ENCODE results near the gene DAPK1.
"Not testable (repeated sequence)": the region's sequence is repeated elsewhere in the genome, so short reads cannot be mapped to it uniquely, and the experiment has no call there.

The DAPK1 gene

DNA sequence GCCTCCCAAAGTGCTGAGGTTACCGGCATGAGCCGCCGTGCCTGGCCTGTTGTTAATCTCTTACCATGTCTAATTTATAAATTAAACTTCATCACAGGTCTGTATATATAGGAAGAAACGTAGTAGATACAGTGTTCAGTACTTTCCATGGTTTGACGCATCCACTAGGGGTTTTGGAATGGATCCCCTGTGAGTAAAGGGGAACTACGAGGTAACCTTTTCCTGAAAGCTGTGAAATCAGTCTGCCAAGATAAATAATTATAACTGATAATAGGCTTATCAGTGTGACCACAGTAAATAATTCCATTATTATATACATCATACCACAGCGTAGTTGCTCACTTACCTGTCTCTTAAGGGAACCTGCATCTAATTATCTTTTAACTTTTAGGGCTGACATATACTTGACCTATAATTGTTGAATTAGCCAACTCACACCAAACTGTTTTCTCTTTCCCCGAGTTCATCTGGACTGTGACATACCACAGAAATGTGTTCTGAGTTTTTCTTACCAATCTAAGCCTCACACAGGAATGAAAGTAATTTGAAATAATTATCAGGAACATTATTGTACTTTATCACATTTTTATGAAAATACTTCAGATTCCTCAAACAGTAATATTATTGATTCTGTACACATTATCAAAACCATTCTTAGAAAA, 42.9 kb downstream of the DAPK1 start:
- no peak for DNase-seq (ENCODE audit: low read depth in 4 of 4, low spot score in 1 of 4)

DNA sequence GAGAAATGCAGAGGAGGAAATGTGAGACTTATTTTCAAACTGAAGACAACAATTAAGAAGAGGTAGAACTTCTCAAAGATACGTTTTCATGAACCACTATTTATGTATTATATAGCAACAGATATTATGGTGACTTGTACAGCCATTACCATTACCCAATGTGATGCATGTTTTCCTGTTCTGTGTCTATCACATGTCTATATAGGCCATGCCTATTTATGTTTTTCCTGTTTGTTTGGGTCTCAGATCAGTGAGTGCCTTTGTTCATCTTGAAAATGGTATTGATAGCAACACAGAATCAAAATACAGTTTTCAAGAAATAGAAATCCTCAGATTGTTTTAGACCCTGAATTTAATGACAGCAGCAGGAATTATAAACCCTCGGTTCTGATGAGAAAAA, 44.0 kb downstream of the DAPK1 start:
- no peak for DNase-seq (ENCODE audit: low read depth in 4 of 4, low spot score in 1 of 4)

DNA sequence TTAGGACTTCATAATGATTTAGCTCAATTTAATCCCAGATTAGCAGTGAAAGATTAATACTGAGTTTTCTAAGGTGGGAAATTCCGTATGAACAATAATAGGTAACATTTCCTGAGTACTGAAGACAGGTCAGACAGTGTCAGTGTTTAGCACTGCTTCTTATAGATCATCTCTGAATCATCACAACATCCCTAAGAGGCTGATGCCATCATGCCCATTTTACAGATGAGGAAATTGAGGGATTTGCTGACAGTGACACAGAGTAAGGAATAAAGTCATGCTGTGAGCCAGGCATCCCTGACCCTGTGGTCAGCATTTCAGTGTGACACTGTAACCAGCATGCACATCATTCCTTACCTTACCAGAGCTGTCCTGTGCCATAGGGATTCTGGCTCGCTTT, 44.5 kb downstream of the DAPK1 start:
- DNase-seq (ENCODE audit: low read depth in 4 of 4, low spot score in 1 of 4), result no peak

DNA sequence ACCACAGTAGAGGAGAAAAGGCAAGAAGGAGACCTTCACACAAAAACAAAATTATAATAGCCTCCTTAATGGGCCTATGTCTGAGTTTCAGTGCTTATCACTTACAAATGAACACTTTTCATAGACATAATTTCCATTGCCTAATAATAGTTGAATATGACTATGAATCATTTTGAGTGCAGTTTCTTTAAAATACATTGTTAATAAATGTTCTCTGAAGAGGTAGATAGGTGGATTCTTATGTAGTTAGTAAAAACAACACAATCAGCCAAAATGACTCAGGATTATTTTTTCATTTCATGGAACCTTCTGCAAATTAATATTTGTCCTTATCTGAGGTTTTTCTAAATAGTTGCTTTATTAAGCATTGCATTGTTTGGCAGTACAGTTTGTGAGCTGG, 45.6 kb downstream of the DAPK1 start:
- DNase-seq (ENCODE audit: low read depth in 4 of 4, low spot score in 1 of 4), result no peak

DNA sequence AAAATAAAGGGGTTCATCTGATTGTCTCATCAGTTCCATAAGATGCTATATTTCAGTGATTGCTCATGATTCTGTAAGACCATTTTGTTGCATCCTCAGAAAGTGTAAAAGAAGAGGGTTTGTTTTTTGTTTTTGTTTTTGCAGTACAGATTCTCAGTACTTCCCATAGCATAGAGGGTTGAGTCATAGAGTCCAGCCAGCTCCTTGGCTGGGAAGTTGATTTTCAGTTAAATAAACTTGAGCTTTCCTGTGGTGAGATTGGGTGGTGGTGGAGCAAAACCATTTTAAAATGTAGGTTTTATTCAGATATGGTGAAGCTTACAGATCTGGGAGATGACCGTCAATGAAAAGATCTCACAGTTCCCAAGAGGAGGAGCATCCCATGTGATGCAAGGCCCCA, 48.2 kb downstream of the DAPK1 start:
- no peak for DNase-seq (ENCODE audit: low read depth in 4 of 4, low spot score in 1 of 4)

DNA sequence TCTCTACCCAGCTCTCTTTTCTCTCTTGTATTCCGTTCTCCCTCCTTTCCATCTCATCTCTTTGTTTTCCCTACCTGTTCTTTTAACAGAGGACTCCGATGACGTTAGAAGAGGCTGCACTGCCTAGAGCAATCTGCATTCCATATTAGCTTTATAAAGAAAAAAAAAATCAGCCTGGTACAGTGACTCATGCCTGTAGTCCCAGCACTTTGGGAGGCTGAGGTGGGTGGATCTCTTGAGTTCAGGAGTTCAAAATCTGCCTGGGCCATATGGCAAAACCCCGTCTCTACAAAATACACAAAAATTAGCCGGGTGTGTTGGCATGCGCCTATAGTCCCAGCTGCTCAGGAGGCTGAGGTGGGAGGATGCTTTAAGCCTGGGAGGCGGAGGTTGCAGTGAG, 49.0 kb downstream of the DAPK1 start:
- no peak for DNase-seq (ENCODE audit: low read depth in 4 of 4, low spot score in 1 of 4)

DNA sequence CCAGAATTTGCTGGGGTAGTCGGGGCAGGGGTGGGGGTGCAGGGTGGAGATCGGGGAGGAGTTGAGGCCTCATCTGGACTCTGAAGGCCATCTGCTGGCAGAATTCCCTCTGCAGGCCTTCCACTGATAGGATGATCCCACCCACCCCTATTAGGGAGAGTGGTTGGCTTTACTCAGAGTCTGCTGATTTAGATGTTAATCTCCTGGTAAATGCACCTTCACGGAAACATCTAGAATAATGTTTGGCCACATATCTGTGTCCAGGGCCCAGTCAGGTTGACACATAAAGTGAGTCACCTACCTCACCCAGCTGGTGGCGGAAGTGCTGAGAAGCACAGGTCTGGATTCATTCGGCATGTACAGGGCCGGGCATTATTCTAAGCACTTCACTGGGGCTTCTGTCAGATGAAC, 50.0 kb downstream of the DAPK1 start:
- DNase-seq (ENCODE audit: low read depth in 4 of 4, low spot score in 1 of 4), result no peak

DNA sequence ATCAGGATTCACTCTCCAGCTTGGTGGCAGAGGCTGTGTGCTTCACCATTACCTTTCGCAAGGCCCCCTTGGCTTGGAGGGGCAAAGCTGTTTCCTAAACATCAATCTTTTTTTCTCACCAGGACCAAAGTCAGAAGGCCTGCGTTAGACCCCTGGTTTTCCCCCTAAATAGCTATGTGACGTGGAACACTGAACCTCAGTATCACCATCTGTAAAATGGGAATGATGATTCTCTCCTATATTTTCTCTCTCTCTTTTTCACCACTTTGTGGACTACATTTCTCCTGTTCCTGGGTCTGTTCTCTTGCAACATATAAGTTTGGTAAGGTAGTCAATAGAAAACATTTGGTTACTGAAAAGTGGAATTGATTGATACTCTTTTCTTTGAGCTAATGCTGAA, 50.5 kb downstream of the DAPK1 start:
- DNase-seq (ENCODE audit: low read depth in 4 of 4, low spot score in 1 of 4), result no peak

DNA sequence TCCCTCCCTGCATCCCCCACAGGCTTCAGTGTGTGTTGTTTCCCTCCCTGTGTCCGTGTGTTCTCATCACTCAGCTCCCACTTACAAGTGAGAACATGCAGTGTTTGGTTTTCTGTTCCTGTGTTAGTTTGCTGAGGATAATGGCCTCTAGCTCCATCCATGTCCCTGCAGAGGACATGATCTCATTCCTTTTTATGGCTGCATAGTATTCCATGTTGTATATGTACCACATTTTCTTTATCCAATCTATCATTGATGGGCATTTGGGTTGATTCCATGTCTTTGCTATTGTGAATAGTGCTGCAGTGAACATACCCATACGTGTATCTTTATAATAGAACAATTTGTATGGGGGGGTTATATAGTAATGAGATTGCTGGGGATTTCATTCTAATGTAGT, 51.4 kb downstream of the DAPK1 start:
- DNase-seq (ENCODE audit: low read depth in 4 of 4, low spot score in 1 of 4), result not testable (repeated sequence)

DNA sequence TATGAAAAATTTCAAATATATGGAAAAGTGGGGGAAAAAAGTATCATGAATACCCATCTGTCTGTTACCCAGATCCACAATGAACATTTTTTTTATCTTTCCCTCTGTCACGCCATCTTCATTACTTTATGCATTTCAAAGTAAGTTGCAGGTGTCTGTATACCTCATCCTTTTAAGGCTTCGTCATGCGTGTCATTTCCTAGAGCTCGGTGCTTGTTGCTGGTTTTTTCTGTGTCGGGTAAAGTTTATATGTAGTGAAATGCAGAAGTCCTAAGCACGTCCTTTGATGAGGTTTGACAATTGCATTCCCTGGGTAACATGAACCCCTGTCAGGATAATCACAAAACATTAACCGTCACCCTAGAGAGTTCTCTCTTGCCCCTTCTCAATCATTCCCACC, 52.1 kb downstream of the DAPK1 start:
- DNase-seq (ENCODE audit: low read depth in 4 of 4, low spot score in 1 of 4), result no peak

DNA sequence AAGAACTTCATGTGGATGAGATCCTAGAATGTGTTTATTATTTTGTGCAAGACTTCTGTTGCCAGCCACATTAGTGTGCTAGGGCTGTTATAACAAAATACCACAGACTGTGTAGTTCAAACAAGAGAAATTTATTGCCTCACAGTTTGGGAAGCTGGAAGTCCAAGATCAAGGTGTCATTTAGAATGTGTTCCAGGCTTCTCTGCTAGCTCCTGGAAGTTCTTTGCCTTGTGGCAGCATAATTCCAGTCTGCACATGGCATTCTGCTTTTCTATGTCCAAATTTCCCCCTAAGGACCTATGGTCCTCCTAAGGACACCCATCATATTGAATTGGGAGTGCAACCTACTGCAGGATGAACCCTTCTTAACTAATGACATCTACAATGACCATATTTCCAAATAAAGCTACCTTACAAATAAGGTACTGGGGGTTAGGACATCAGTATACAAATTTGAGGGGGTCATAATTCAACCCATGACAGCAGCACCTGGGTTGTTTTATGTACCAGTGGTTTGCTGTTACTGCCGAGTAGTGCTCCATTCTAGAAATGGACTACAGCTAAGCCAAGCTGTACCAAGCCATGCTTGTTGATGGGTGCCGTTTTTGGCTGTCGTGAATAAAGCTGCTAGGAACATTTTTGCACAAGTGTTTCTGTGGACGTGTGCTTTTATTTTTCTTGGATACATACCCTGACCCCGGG, 52.7 kb downstream of the DAPK1 start:
- no peak for DNase-seq (ENCODE audit: low read depth in 4 of 4, low spot score in 1 of 4)

DNA sequence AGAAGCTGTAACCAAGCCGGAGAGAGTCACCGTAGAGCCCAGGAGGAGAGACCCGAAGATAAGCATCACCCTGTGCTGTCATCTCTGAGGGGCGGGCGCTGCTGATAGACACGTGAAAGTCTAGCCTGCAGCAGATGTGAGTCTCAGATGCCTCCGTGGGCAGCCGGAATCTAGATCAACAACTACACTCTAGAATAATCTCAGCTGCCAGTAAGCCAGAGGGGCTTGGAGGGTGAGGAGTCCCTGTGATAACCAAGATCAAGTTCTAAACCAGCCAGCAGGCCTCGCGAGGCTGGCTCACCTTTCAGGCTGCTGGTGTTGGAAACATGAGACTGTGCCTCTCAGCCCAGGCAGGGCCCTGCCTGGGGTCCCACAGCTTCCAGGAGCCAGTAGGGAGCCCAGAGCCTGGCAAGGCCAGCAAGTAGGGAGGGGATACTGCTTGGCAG, 54.1 kb downstream of the DAPK1 start:
- DNase-seq (ENCODE audit: low read depth in 4 of 4, low spot score in 1 of 4), result no peak

DNA sequence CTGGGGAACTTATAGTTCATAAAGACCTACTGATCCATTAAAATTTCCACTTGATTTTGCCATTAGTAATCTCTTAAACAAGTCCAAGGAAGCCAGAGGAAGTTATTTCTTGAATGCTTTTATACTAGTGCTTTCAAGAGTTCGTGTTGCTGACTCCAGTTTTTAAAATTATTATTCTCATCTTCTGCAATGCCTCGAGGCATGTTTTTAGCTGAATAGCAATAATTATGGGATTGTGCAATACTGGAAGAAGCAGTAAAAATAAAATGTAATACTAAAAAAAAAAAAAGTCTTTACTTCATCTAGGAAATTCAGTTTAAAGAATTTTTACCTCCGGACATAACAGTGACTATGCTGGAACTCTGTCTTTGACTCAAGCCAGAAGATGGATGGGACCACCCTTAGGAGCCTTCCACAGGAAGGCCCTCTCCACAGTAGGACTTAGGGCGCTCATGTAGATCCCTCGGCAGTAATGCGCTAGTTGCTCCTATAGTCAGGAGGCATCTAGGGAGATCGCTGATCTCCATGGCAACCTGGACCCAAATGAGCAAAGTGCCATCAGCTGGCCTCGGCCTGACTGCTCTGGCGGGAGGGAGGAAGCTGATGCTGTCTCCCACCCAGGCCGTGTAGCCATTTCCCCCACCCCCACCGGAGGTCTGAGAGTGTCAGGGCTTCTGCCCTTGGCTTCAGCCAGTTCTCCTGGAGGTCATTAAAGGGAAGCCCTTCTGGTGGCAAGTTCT, 56.7 kb downstream of the DAPK1 start:
- DNase-seq (ENCODE audit: low read depth in 4 of 4, low spot score in 1 of 4), result no peak

DNA sequence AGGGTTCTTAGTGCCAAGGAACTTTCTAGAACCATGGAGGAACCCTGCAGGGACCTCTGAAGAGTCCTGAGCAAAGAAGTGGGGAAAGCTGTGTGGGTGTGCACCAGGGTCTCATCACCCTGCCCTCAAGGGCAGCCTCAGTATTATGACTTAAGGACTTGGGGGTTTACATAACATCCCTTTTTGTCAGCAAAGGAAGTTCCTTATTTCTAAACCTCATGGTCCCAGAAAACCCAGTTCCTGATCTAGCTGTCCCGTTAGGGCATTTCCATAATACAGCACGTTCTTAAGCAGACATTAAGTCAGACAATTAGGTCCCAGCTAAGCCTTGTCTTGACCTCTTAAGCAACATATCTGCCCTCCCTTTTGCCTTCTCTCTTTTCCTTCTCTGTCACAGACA, 57.3 kb downstream of the DAPK1 start:
- no peak for DNase-seq (ENCODE audit: low read depth in 4 of 4, low spot score in 1 of 4)

DNA sequence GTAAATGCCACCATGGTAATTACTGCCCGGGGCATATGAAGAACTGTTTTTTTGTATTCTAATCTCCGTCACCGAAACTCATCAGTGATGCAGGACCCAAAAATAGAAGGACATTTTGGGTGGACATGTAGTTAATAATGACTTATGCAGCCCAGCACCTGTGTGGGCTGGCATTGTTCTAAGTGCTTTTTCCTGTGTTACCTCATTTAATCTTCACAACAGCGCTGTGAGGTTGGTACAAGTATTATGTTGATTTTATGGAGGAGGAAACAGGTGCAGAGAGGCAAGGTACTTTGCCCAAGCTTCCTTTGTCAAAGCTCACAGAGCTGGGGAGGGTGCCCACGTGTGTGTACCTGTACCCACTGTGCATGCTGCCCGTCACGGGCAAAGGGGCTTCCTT, 58.4 kb downstream of the DAPK1 start:
- no peak for DNase-seq (ENCODE audit: low read depth in 4 of 4, low spot score in 1 of 4)

DNA sequence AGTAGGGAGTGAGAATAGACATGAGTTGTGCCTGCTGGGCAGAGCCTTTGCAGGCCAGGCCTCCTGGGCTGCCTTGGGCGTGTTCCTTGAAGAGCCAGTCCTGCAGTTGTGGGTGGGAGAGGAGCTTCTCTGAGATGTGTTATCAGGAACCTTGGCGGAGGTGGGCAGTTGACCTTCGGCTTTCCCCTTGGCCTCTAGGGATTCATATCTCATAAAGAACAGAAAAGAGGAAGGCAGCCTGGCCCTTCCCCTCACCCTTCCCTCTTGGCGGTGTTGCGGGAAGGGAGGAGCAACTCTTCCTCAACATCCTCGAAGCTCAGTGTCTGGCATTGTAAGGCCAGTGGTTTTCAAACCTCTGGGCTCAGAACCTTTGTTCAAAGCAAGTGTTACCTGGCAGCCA, 59.2 kb downstream of the DAPK1 start:
- no peak for DNase-seq (ENCODE audit: low read depth in 4 of 4, low spot score in 1 of 4)

DNA sequence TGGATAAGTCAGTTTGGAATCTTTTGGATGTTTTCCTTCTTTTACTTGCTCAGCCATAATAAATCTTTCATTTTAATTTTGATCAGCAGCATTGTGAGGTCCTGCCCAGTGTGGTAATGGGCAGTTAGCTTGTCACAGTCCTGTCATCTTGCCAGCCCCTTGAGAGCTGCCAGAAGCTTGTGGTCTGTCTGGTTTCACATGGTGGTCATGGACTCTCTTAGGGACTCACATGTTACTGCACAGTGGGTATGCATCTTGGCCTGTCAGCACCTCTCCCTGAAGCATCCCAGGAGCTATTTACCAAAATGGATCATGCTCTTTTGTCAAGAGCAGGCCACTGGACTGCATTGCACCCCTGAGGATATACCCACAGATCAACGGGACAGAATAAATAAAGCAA, 60.3 kb downstream of the DAPK1 start:
- no peak for DNase-seq (ENCODE audit: low read depth in 4 of 4, low spot score in 1 of 4)

DNA sequence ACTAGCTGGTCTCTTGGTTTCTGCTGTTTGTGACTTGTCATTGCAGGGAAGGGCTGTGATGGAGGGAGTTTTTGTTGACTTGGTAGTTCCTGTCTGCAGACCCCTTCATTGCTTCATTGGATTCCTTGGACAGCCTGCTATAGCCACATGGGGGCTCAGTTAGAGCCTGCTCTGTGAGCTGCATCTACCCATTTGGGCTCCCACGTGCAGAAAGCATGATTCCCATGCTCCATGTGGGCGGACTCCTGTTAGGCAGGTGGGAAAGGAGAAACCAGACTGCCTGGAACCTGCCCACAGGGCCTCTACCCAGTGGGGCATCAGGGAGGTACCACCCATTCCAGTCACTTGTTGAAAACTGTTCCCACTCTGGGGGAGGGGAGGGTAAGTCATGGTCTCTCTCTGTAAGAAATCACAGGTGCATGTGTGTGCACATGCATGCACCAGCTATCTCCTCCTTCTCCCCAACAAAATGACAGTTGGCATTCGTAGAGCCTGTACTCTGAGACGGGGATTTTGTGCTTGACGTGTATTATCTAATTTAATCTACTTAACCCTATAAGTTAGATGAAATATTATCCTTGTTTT, 61.0 kb downstream of the DAPK1 start:
- no peak for DNase-seq (ENCODE audit: low read depth in 4 of 4, low spot score in 1 of 4)

DNA sequence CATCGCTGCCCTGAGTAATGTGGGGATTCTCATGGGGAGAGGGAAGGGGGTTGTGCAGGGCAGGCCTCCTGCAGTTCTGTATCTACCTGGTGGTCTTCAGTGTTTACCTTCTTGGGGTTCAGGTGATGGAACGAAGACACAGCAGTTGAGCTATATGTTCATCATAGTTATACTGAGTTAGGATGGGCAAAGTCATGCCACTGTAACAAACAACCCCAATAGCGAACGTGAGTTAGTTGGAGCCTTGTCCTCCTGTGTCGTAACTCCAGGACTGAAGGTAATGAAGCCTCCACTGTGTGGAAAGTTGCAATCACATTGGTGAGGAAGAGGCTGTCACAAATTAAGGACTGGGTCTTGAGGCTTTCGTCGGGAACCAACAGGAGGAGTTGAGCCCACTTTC, 64.4 kb downstream of the DAPK1 start:
- no peak for DNase-seq (ENCODE audit: low read depth in 4 of 4, low spot score in 1 of 4)

DNA sequence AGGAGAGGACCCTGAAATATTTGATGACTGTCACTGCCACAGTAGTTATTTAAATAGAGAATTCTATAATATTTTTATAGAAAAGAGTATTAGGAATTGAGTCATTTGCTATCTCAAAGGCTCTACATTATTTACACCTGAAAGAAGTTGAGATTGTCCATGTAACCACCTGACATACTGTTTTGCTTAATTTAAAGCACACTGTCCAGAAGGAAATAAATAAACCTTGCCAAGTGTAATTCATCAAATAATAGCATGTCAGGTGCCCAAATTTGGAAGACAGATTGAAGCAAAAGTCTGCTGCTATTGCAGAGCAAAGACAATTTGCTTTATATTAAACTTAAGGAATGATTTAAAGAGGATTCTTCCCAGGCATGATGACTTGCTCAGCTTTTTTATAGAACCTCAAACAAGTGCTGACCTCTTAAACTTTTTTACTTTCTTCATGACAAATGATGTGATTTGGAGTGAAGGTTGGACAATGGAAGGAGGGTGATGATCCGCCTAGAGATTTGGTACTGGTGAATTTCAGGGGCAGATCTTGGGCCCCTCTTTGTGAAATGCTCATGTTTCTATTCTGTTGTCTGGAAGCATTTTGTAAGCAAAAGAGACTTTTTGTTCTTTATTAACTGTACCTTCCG, 65.0 kb downstream of the DAPK1 start:
- DNase-seq (ENCODE audit: low read depth in 4 of 4, low spot score in 1 of 4), result no peak

DNA sequence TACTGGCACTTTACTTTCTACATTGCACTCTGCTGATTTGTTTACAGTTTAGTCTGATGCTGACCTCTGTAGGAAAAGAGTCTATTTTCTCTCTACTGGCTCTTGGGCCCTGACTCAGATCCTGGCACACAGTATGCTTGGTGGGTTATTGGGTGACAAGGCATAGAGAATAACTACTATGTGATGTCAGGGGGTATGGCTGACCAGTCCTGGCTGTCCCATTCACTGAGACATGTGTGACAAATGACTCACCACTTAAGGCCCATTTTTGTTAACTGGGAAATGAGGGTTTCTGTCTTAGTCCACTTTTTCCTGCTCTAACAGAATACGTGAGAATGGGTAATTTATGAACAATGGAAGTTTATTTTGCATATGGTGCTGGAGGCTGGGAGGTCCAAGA, 66.4 kb downstream of the DAPK1 start:
- DNase-seq (ENCODE audit: low read depth in 4 of 4, low spot score in 1 of 4), result no peak

Data from stimulated activated CD4-positive, alpha-beta T cell treated with anti-CD3 and anti-CD28 coated beads, Interleukin-1b, Interleukin-23, amount 100 ng/mL, for 24 hours (primary cell).